Head of caudate nucleus (tissue), 42 donors: Measurements from ENCODE around the gene FILIP1.
"Not testable (repeated sequence)": the region's sequence is repeated elsewhere in the genome, so short reads cannot be mapped to it uniquely, and the experiment has no call there.

Source experiments
- DNase-seq, 42 donors: peaks; one replicate each; pipeline versions ENCODE4 v3.0.0 to v3.0.0-alpha.2; 2020 to 2021; ENCODE audit warnings: mixed read lengths in 7 of 42
- intact Hi-C: fragments of 100-400 bp; cut with DNase I; formaldehyde crosslinking; loops from one replicate; pipeline ENCODE4 v1.15.0; 2022

FILIP1 gene

DNA sequence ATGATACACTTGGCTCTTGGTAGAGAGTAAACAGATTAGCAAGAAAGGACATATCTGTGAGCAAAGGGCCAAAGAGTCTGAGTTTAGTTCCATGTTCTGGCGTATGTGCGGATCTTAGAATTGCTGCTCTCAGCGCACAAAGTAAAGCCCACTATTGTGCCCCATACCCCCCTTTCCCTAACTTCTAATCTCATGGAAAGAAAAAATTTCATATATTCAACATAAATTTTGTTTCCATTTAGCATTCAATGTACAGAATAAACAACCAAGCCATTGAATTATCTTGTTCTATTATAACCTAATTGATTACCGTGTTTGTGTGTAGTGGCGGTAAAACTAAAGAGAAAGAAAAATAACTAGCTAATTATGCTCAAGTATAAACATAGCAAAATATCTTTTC, 30.5 kb downstream of the FILIP1 start:
- intact Hi-C loops, result no loop called here
- no peak for DNase-seq

DNA sequence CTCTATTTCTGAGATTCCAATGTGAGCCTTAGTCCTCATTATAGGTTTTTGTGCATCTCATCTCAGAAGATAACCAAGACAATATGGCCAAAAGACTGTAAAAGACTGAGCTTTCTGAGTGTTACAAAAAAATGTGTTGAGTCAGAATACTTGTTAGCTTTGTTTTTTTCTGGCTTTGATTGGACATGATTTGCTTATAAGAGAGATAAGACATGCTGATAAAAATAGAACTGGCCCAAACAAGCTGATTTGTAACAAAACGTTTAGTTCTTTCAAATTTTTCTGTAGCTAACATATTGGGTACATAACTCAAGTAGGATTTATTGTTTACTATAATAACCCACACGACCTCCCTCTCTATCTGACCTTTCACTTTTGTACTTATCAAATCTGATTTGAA, 32.9 kb downstream of the FILIP1 start:
- intact Hi-C loops, result no loop called here

DNA sequence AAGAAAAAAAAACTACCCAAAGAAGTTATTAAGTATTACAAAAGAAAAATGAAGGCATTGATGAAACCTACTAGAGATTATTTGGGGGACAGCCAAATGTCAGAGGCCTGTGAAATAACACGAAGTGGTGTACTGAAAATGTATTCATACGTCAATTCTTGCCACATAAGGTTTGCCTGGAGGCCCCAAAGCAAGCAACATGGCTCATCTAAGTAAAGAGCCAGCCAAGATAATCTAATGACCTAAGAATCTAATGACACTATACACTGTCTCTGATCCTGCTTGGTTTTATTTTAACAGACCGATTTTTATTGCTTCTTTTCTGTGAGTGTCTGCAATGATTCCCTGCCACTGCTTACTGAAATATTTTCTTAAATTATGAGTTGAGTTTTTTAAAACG, 34.7 kb downstream of the FILIP1 start:
- DNase-seq, result no peak
- intact Hi-C loops, result no loop called here

More for the DNA sequence above, 32.9 kb downstream of the FILIP1 start:
- no peak for DNase-seq

- no peak for DNase-seq
- intact Hi-C loops, result no loop called here
These were observed 42.7 kb downstream of the FILIP1 start for GRCh38 chr6:75450903-75451302.

GRCh38 chr6:75449630-75450206, 43.9 kb downstream of the FILIP1 start:
- intact Hi-C loops, result no loop called here
- no peak for DNase-seq

DNA sequence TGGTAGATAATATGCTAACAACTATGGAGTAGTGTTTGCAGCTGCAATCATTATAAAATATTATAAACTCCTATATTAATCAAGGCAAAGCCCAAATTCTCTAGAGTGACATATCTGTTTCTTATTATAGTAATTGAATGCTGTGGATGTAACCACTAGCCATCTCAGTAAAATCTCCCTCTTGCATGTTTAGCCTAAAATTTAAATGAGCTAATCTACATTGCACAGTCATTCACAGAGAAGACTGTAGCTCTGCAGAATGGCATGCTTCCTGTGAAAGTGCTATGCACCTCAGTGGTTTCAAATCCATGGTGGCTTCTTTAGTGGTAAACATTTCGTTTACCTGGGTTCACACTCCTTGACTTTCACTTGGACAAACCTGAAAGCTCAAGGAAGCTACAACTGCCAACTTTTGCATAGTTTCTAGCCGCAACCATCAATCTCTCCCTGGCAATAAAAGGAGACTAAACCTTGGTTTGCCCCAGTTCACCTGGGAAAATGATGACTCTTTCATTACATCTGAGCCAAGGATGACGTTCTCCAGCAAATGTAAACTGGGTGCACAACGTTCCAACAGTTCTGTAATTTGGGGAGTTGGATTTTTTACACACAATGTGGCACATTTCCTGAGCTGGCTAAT, 47.2 kb downstream of the FILIP1 start:
- intact Hi-C loops, result no loop called here
- no peak for DNase-seq

- intact Hi-C loops, result no loop called here
- DNase-seq, result no peak
These were observed 47.9 kb downstream of the FILIP1 start for GRCh38 chr6:75445738-75446137.

- intact Hi-C loops, result no loop called here
- DNase-seq, result no peak
These were observed 48.7 kb downstream of the FILIP1 start for GRCh38 chr6:75444899-75445298.

DNA sequence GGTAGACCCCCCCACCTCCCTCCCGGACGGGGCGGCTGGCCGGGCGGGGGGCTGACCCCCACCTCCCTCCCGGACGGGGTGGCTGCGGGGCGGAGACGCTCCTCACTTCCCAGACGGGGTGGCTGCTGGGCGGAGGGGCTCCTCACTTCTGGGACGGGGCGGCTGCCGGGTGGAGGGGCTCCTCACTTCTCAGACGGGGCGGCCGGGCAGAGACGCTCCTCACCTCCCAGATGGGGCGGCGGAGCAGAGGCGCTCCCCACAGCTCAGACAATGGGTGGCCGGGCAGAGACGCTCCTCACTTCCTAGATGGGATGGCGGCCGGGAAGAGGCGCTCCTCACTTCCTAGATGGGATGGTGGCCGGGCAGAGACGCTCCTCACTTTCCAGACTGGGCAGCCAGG, 51.7 kb downstream of the FILIP1 start:
- intact Hi-C loops, DNase-seq: not testable (repeated sequence)

DNA sequence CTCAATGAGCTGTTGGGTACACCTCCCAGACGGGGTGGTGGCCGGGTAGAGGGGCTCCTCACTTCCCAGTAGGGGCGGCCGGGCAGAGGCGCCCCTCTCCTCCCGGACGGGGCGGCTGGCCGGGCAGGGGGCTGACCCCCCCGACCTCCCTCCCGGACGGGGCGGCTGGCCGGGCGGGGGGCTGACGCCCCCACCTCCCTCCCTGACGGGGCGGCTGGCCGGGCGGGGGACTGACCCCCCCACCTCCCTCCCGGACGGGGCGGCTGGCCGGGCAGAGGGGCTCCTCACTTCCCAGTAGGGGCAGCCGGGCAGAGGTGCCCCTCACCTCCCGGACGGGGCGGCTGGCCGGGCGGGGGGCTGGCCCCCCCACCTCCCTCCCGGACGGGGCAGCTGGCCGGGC, 52.1 kb downstream of the FILIP1 start:
- DNase-seq, intact Hi-C loops: not testable (repeated sequence)

DNA sequence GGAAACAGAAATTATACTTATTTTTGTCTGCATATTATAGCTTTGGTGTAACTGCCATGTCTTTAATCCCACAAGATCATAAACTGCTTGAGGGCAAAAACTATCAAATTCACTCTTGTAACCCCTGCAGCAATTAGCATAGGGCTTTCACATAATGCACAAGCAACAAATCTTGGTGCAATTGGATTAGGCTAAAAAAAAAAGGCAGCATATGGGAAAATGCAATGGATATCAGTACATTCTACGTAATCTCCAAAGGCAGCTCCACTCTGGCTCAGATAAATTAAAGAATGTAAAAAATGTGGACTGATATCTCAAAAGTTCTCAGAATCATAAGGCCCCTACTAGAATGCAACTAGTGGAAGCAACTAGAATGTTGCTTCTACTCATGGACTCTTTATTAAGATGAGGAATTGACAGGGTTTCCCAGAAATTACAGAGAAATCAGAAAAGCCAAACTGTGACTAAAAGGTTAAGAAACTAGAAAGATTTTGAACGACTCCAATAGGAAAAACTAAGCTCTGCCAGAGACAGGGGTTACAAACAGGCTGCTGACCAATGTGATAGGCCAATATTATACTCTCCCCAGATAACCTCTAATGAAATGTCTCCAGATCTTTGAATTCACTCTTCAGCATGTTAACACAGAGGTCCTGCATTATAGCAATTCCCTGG, 55.0 kb downstream of the FILIP1 start:
- intact Hi-C loops, result no loop called here
- DNase-seq, result no peak

DNA sequence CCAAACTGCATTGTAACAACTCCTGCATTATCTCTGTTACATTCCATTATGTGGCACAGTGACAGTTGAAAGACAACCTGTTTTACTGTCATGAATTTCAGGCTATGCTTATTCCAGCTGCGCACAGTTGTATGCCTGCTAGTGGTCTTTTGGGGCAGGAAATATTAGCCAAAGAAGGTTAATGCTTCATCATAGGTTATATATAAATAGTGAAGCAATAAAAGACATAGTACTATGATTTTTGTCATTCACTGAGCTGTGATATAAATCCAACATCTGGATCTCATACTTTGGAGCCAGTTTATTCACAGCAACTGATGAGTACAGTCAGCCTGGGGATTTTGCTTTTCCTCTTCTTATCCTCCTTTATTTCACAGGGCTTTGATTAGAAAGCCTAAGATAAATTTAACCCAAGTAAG, 55.6 kb downstream of the FILIP1 start:
- intact Hi-C loops, result no loop called here
- DNase-seq, result no peak

DNA sequence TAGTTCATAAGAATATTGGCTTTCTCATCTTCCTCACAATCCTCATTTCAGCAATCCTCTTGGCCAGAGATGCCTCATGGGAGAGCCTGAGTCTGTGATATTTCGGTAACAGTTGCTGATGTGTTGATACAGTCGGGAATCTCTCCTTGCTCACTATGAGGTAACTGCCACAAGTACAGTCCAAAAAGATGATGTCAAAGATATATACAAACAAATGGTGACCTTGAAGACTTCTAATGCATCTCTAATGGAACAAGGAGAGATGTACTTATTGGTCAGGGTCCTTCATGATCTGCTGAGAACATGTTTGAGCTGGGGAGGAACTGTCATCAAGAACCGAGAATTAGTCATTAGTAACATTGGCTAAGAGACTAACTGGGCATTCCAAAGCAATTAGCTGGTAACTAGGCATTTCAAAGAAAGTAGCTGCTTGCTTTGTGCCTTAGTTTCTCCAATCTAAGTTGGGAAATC, 56.1 kb downstream of the FILIP1 start:
- DNase-seq, result no peak
- intact Hi-C loops, result no loop called here

GRCh38 chr6:75436869-75437268, 56.7 kb downstream of the FILIP1 start:
- peak in 5 of 42 donors; percentile 8 to 52 (median 13) for DNase-seq
- intact Hi-C loops, result no loop called here

DNA sequence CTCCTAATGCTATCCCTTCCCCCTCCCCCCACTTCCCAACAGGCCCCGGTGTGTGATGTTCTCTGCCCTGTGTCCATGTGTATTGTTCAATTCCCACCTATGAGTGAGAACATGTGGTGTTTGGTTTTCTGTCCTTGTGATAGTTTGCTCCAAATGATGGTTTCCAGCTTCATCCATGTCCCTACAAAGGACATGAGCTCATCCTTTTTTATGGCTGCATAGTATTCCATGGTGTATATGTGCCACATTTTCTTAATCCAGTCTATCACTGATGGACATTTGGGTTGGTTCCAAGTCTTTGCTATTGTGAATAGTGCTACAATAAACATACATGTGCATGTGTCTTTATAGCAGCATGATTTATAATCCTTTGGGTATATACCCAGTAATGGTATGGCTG, 60.8 kb downstream of the FILIP1 start:
- DNase-seq, intact Hi-C loops: not testable (repeated sequence)

GRCh38 chr6:75431379-75431778, 62.2 kb downstream of the FILIP1 start:
- intact Hi-C loops, result no loop called here
- peak in 2 of 42 donors; percentile 7 to 26 for DNase-seq

DNA sequence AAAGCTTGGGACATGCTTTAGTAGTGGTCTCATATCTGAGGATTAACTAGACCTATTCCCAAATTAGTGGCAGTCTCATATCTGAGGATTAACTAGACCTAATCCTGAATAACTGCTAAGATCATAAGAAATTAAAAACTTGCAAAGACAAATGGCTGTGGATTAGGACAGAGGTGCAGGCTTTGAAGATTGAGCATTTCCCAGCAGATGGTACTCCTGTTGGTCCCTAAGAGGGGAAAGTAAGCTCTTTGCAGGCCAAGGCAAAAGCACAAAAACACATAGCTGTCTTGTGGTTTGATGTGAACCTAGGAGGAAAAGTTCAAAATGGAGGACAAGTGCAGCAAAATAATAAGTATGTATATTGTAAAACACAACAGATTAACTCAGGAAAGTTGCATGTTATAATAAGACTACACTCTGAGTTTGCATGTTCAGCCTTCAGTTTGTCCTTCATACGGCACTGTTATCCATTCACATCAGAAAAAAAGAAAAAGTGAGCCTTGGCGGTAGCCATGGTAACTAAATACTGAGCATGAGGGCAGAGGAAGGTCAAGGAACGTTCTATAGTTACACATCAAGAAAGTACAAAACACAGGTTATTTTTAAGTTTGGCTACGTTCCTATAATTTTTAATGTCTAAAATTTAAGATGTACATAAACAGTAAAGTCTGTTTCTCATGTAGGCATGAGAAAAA, 62.8 kb downstream of the FILIP1 start:
- peak in 8 of 42 donors; percentile 7 to 53 (median 22) for DNase-seq
- intact Hi-C loops, result no loop called here

DNA sequence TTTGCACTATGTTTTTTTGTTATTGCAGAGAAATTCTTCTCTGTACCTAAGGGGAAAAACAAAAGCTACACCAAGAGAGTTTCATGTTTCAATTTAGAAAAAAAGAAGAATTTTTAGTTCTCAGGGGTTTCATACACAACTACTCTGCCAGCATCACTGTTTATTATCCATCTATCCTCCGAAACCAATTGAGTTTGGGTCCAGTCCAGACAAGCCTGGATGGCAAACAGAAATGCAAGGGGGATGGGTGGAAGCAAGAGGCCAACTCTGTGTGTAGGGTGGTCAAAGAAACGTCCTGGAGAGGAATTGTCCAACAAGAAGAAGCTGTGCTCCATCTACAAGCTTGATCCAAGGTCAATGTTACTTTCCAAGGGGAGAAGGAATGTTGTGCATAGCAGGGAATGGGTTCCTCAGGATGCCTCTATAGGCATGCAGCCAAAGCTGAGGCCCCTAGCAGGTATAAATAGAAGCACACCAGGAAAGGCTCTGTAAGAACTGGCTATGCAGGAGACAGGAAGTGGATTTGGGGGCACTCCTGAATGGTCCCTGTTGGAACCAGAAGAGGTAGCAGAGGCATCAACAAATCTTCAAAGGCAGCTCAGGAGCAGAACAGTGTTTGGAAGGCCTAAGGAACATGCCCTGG, 64.4 kb downstream of the FILIP1 start:
- DNase-seq, result no peak
- intact Hi-C loops, result no loop called here

- intact Hi-C loops, result no loop called here
- no peak for DNase-seq
These were observed 65.4 kb downstream of the FILIP1 start for GRCh38 chr6:75428204-75428603.
